ENCODE data around the gene BCLAF1. TPM values are rescaled to one million over a fixed set of nuclear protein-coding genes. Genes with fewer than 3 reads are reported as not detected.

The BCLAF1 gene
- total RNA-seq, 1 experiment from 2014 or later: 159 TPM

- Histone ChIP-seq H3K4me2 (ENCODE audit: low read length) (no peak overlapping the region), H3K79me2 (ENCODE audit: insufficient read depth, low read length) (no peaks in the 10 kb centered on the region), H2AFZ (ENCODE audit: low read depth, low read length, poor library complexity, severe bottlenecking) (no peak overlapping the region), H3K4me3 (replicated peaks in 1 of 2; ENCODE audit: low read depth in 1 of 2, low read length in 2 of 2) (no peak overlapping the region), H4K20me1 (ENCODE audit: insufficient read depth) (no peaks in the 10 kb centered on the region), H3K9me3 (ENCODE audit: control insufficient read depth in 1 of 2, insufficient read depth in 1 of 2, low read depth in 1 of 2, low read length in 2 of 2) (no peaks in the 10 kb centered on the region), H3K36me3 (ENCODE audit: control insufficient read depth in 1 of 2, insufficient read depth in 2 of 2, low read length in 2 of 2) (no peaks in the 10 kb centered on the region; a peak in 1 of 4 replicates), H3K27ac (ENCODE audit: low read depth, low read length) (no peak overlapping the region), H3K4me1 (ENCODE audit: control insufficient read depth in 1 of 2, insufficient read depth in 2 of 2, low read length in 2 of 2) (no peaks in the 10 kb centered on the region), H3K9me2 (ENCODE audit: insufficient read depth) (no peaks in the 10 kb centered on the region), H3K9ac (ENCODE audit: low read length) (no peak overlapping the region), H3K27me3 (ENCODE audit: insufficient read depth, low read length) (no peaks in the 10 kb centered on the region)
- no TSS peak for BruUV-seq (replicated peaks)
- ChIA-PET CTCF (no interaction called here), POLR2A (no interaction called here), RAD21 (ENCODE audit: low non-redundant PET in 1 of 2, low total read pairs in 2 of 2, uncharacterized antibody in 2 of 2, unreplicated experiment in 2 of 2) (no interaction called here)
- TF ChIP-seq YY1 (IDR thresholded peaks at IDR 0.05; ENCODE audit: extremely low read depth, insufficient replicate concordance, low read depth, low read length) (no peak), FOSL1 (IDR thresholded peaks at IDR 0.05; ENCODE audit: low read depth) (no peak), CBX3 (IDR thresholded peaks at IDR 0.05; ENCODE audit: low read depth) (no peak), EZH2phosphoT487 (IDR thresholded peaks at IDR 0.05; ENCODE audit: borderline replicate concordance) (no peak), TCF7L2 (IDR thresholded peaks at IDR 0.05; ENCODE audit: borderline replicate concordance, extremely low read depth, insufficient read depth, insufficient read length) (no peak), REST (IDR thresholded peaks at IDR 0.05; ENCODE audit: low read depth) (no peak), CEBPB (IDR thresholded peaks at IDR 0.05; ENCODE audit: low read depth) (no peak), POLR2AphosphoS5 (IDR thresholded peaks at IDR 0.05; ENCODE audit: low read depth, low read length) (no peak), ELF1 (IDR thresholded peaks at IDR 0.05; ENCODE audit: borderline replicate concordance, low read depth) (no peak), CTCF (IDR thresholded peaks at IDR 0.05 in 2 of 3, conservative IDR thresholded peaks at IDR 0.05 in 1 of 3; ENCODE audit: borderline replicate concordance in 1 of 3, insufficient read depth in 1 of 3, low read depth in 2 of 3, low read length in 2 of 3) (no peak), SIN3A (IDR thresholded peaks at IDR 0.05; ENCODE audit: low read depth) (no peak), SP1 (IDR thresholded peaks at IDR 0.05; ENCODE audit: low read depth) (no peak), ZNF274 (IDR thresholded peaks at IDR 0.05; ENCODE audit: low read depth, low read length) (no peak), ATF3 (IDR thresholded peaks at IDR 0.05) (no peak), POLR2A (IDR thresholded peaks at IDR 0.05; ENCODE audit: borderline replicate concordance, extremely low read depth, insufficient read depth, insufficient read length) (no peak), ZBTB33 (IDR thresholded peaks at IDR 0.05; ENCODE audit: extremely low read depth, insufficient replicate concordance, low read length) (no peak), MAX (IDR thresholded peaks at IDR 0.05) (no peak), RAD21 (IDR thresholded peaks at IDR 0.05; ENCODE audit: low read depth) (no peak), JUND (IDR thresholded peaks at IDR 0.05) (no peak), ZFX (IDR thresholded peaks at IDR 0.05) (no peak)
- ATAC-seq (no peak), DNase-seq (ENCODE audit: low read depth, low spot score) (no peak)
- intact Hi-C loops (cut with micrococcal nuclease): no loop called here
Measured at GRCh38 chr6:136232701-136233100, 56.9 kb downstream of the BCLAF1 start.

Measured in HCT116 (cell line).